GM12872 (cell line): Measurements from ENCODE around the gene MPP3.
A peak's percentile ranks its signal among the peaks of the same experiment; 100 is the strongest.

Source experiments
- CTCF ChIP-seq: IDR thresholded peaks from 3 replicates; pipeline ENCODE4 v1.5.1; 2011; ENCODE audit warnings: low read depth, mild to moderate bottlenecking, low read length, moderate library complexity; ENCODE audit not compliant: insufficient read depth

MPP3 gene

DNA sequence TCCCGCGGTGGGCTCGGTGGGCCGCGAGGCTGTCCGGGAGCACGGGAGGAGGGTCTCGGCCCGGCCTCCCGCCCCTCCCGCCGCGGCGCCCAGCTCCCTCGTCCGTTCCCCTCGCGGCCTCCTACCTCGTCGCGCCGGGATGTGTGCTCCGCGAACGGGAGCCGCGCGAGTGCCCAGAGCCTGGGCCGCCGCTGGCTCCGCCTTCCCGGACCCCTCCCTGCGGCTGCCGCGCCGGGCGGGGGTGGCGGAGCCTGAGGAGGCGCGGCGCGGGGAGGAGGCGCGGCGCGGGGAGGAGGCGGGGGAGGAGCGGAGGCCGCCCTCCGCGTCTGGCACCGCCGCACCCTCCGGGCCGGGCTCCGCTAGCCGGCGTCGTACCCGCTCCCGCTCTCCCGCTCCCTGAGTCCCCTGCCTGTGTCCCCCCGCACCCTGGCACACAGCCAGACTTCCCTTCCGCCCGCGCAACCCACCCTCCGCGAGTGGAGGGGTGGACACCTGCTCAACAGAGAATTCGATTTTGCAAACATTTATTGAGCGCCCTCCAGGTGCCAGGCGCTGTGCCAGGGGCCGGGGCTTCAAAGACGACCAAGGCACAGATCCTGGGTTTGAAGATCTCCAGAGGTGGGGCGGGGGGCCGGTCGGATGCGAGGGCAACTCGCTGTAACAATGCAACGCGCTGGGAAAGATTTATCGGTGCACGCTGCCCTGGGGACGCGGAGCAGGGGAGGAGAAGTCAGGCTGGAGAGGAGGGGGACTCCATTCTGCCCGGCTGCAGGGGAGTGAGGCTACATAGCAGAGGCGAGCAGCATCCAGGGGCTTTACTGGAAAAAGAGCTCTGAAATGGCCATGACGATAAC, at the start of gene MPP3:
MPP3 (minus strand) TSS at position 171 of the 854 bp plus-strand sequence. CDS start 1,240 bp downstream, outside the sequence.
- TF ChIP-seq CTCF, result no peak

- no peak for TF ChIP-seq CTCF
Measured at GRCh38 chr17:43881758-43882505, 49.0 kb upstream of the MPP3 start.

- TF ChIP-seq CTCF, result no peak
Measured at GRCh38 chr17:43881181-43881580, 48.2 kb upstream of the MPP3 start.

DNA sequence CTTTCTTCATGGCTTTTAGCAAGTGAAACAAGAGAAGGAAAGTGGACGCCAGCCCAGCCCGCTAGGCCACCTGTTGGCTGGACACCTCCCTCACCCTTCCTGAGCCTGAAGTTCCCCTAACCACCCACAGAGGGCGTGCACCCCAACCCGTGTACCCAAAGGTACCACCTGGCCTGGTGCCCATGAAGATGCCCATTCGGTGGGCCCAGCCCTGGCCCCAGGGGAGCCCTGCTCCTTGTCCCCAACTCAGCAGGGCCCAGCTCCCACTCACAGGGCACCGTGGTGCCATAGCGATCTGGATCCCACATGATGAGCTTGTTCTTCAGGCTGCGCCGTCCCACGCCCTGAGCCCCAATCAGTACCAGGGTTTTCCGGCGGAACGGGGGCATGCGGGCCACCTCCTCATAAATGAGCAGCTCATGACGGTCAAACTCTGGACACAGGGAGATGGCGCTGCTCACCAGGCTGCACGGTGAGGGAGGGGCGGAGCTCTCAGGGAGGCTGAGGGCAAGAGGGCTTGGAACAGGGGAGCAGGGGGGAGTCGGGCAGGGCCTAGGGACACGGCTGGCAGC, 47.6 kb upstream of the MPP3 start:
- TF ChIP-seq CTCF, result peak; percentile 92

- TF ChIP-seq CTCF, result no peak
Measured at GRCh38 chr17:43879723-43880419, 46.9 kb upstream of the MPP3 start.

GRCh38 chr17:43878260-43879175, 45.6 kb upstream of the MPP3 start:
- peak; percentile 99 for TF ChIP-seq CTCF
